HepG2 (cell line): Measurements from ENCODE around the gene FRMD4A. TPM values are rescaled to one million over a fixed set of nuclear protein-coding genes. Genes with fewer than 3 reads are reported as not detected.

ENCODE experiments used
- ATAC-seq: fragments of 200-7000 bp; cut with Tn5 transposase; 3 replicates; pipeline ENCODE4 v1.9.1; 2020; ENCODE audit warnings: mild to moderate bottlenecking, moderate library complexity
- BruUV-seq: library from RNA; stranded (reverse); fragments of 400-500 nt; replicated peaks from 2 replicates; lab custom pipeline; 2021; lab: Mats Ljungman, UMichigan
- CTCF ChIA-PET: fragments of 300-600 bp; formaldehyde crosslinking; extraction: SDS; loops from one replicate; lab custom pipeline; 2021; ENCODE audit warnings: low total read pairs, inconsistent platforms, low intra/inter-chr PET ratio; lab: Yijun Ruan, JAX
- POLR2A ChIA-PET: fragments of 350-600 bp; sonication (Branson Sonifier 250); formaldehyde crosslinking; loops from one replicate; lab custom pipeline; 2020; ENCODE audit warnings: antibody characterized with exemption, inconsistent platforms; lab: Yijun Ruan, JAX
- DNase-seq: peaks from one replicate; pipeline ENCODE4 v3.0.0-alpha.2; 2015; ENCODE audit warnings: low spot score
- FAIRE-seq: peaks from 3 replicates; lab custom pipeline; 2011; peaks lifted over from hg19 to GRCh38; lab: Jason Lieb, UNC
- H2AFZ ChIP-seq: one replicate; pipeline ENCODE4 v1.6.1; 2011; ENCODE audit warnings: low read length, inconsistent platforms
- H3K27ac ChIP-seq: fragments of 300-600 bp; 3 replicates; pipeline ENCODE4 v1.8.0; 2011; ENCODE audit warnings: mixed run types, mild to moderate bottlenecking, mixed read lengths, low read length, inconsistent platforms; ENCODE audit not compliant: insufficient read depth; ENCODE audit errors: extremely low read length
- H3K27me3 ChIP-seq, 2 experiments: fragments of 200-600 bp in 1 of 2; 2 replicates in 1 of 2; 3 replicates in 1 of 2; pipeline versions ENCODE4 v1.6.0 to v1.8.0; 2011; ENCODE audit warnings: low read length in 2 of 2, mild to moderate bottlenecking in 2 of 2, moderate library complexity in 2 of 2, inconsistent platforms in 1 of 2; ENCODE audit not compliant: insufficient read depth in 2 of 2, control insufficient read depth in 1 of 2
- H3K36me3 ChIP-seq, 2 experiments: fragments of 200-600 bp in 1 of 2; replicated peaks in 1 of 2; 2 replicates in 1 of 2; 3 replicates in 1 of 2; pipeline versions ENCODE4 v1.5.1 to v1.8.0; 2011; ENCODE audit warnings: low read length in 2 of 2, inconsistent platforms in 1 of 2; ENCODE audit not compliant: insufficient read depth in 2 of 2, control insufficient read depth in 1 of 2
- H3K4me1 ChIP-seq: 2 replicates; pipeline ENCODE4 v1.5.1; 2012; ENCODE audit warnings: low read length, inconsistent platforms; ENCODE audit not compliant: insufficient read depth
- H3K4me2 ChIP-seq: 2 replicates; pipeline ENCODE4 v1.6.0; 2011; ENCODE audit warnings: low read depth, low read length, inconsistent platforms
- H3K4me3 ChIP-seq, 3 experiments: fragments of 200-600 bp in 1 of 3; sonication (generic), shearing (Covaris generic) in 1 of 3; replicated peaks in 1 of 3; 2 replicates each; pipeline ENCODE4 v1.5.1; 2011 to 2016; ENCODE audit warnings: low read length in 3 of 3, inconsistent platforms in 2 of 3, low read depth in 2 of 3, mild to moderate bottlenecking in 2 of 3, control low read depth in 1 of 3, mixed read lengths in 1 of 3; ENCODE audit not compliant: insufficient read depth in 1 of 3
- H3K79me2 ChIP-seq: one replicate; pipeline ENCODE4 v1.6.1; 2011; ENCODE audit warnings: low read length, inconsistent platforms; ENCODE audit not compliant: insufficient read depth
- H3K9ac ChIP-seq: 2 replicates; pipeline ENCODE4 v1.6.0; 2011; ENCODE audit warnings: mild to moderate bottlenecking, low read depth, low read length, inconsistent platforms; ENCODE audit not compliant: insufficient read depth
- H3K9me3 ChIP-seq: 2 replicates; pipeline ENCODE4 v1.5.1; 2012; ENCODE audit warnings: mild to moderate bottlenecking, low read length
- H4K20me1 ChIP-seq: 2 replicates; pipeline ENCODE4 v1.6.0; 2011; ENCODE audit warnings: inconsistent platforms, mild to moderate bottlenecking, low read length, moderate library complexity; ENCODE audit not compliant: insufficient read depth
- AHDC1 ChIP-seq: sonication (generic); formaldehyde crosslinking; IDR thresholded peaks from 2 replicates; pipeline ENCODE4 v1.5.1; 2020; ENCODE audit warnings: mild to moderate bottlenecking, missing genetic modification reagents, borderline replicate concordance
- ARNT ChIP-seq: fragments of 450-650 bp; IDR thresholded peaks from 2 replicates; pipeline ENCODE4 v1.6.1; 2017
- E2F2 ChIP-seq: sonication (generic); formaldehyde crosslinking; IDR thresholded peaks from 2 replicates; pipeline ENCODE4 v1.4.0; 2020; ENCODE audit warnings: missing genetic modification reagents, borderline replicate concordance
- TRAFD1 ChIP-seq: sonication (generic); formaldehyde crosslinking; IDR thresholded peaks from 2 replicates; pipeline ENCODE4 v1.5.1; 2020; ENCODE audit warnings: missing genetic modification reagents, mild to moderate bottlenecking, borderline replicate concordance
- ZBTB44 ChIP-seq: sonication (generic); formaldehyde crosslinking; IDR thresholded peaks from 2 replicates; pipeline ENCODE4 v1.4.0; 2020; ENCODE audit warnings: missing genetic modification reagents
- WGBS: methylation state at CpG from one replicate; pipeline ENCODE4 v1.1.6; 2017; ENCODE audit warnings: low lambda C conversion rate; 5-methylcytosine and 5-hydroxymethylcytosine counted together
- in situ Hi-C: cut with HindIII; loops from 2 replicates; pipeline ENCODE4 v1.10.0; 2017; ENCODE audit warnings: low pct_unique_long_range_greater_than_20kb; ENCODE audit not compliant: extremely low pct_ligation_motif_present
- intact Hi-C: fragments of 100-400 bp; cut with micrococcal nuclease; formaldehyde crosslinking; loops from one replicate; pipeline ENCODE4 v1.10.0; 2022; ENCODE audit not compliant: unreplicated experiment
- polyA plus RNA-seq, 8 experiments: library from polyadenylated mRNA; depleted of rRNA in 3 of 8; stranded (reverse) in 7 of 8; unstranded in 1 of 8; fragments of >200 nt; fragmentation: Illumina TruSeq in 4 of 8; extraction: Trizol in 4 of 8; gene quantifications; 2 replicates each; pipeline versions ENCODE4 v1.2.1 to v1.2.3, GENCODE V29; 2011 to 2016; ENCODE audit warnings: low read depth in 4 of 8, missing spikeins in 1 of 8, mixed read lengths in 1 of 8; ENCODE audit not compliant: insufficient read depth in 1 of 8
- total RNA-seq, 5 experiments: library from RNA; depleted of rRNA; stranded (reverse); fragments of >200 nt; fragmentation: Illumina TruSeq; extraction: Trizol; gene quantifications; 2 replicates each; pipeline ENCODE4 v1.2.3, GENCODE V29; 2016; ENCODE audit warnings: low read depth in 1 of 5

FRMD4A gene
- total and polyA plus RNA-seq, 2 of the 13 experiments (the other 11 are each of a cell fraction or from before 2014, with no cell fraction given): 0.09 to 0.26 TPM

- in situ Hi-C loops: no loop called here
- Histone ChIP-seq H4K20me1 (no peaks in the 10 kb centered on the region), H3K4me3 (no peak overlapping the region), H3K27me3 (peaks cover 3 to 14% of the 10 kb centered on the region in 2 experiments; a peak in 3 of 5 replicates), H3K4me2 (no peak overlapping the region), H3K36me3 (no peaks in the 10 kb centered on the region), H3K27ac (no peak overlapping the region), H2AFZ (no peak overlapping the region), H3K9me3 (no peaks in the 10 kb centered on the region), H3K79me2 (no peaks in the 10 kb centered on the region), H3K4me1 (no peaks in the 10 kb centered on the region), H3K9ac (no peak overlapping the region)
- DNase-seq: no peak
- WGBS: 0% methylated on average over 3 of the region's 3 CpGs
- CTCF ChIA-PET: no interaction called here
- no TSS peak for BruUV-seq
- POLR2A ChIA-PET: no interaction called here
- intact Hi-C loops: no loop called here
- TF ChIP-seq AHDC1 (CRISPR knock-in tag) (no peak), ZBTB44 (CRISPR knock-in tag) (no peak), E2F2 (CRISPR knock-in tag) (no peak), ARNT (no peak), TRAFD1 (CRISPR knock-in tag) (no peak)
- FAIRE-seq: no peak
- ATAC-seq: no peak
Measured at GRCh38 chr10:13969792-13970140, 361.0 kb downstream of the FRMD4A start.
